ENCODE data around the gene ZNF853.
A peak's percentile ranks its signal among the peaks of the same experiment; 100 is the strongest.
"Not testable (repeated sequence)": the region's sequence is repeated elsewhere in the genome, so short reads cannot be mapped to it uniquely, and the experiment has no call there.

Gene ZNF853

DNA sequence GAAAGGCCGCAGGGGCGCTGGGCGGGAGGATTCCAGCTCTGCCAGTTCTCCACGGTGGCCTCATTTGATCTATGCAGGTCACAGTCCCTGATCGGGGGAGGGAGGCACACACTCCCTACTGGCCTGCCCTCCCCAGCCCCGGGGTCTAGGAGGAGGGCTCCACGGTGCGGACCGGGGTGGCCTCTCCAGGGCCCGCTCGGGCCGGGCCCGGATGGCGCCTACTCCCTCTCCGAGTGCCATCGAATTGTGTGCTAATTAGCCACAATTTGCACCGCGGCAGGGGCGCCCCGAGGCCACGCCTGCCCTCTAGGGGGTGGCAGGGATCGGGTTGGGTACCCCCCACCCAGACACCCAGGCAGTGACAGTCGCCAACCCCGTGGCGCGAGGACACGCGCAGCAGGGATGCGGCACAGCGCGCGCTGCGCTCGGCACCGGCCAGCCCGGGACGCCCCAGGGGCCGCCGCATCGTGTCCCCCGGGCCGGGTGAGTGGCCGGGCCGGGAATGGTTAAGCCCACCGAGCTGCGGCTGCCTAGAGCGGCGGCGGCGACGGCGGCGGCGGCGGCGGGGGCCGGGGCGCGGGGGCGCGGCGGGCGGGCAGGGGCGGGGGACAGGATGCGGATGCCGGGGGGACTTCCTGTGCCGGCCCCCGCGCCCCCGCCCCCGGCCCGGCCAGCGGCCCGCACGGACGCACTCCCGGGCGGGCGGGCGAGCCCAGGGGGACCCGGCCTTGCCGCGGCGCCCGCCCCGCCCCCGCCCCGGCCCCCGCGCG is at the start of gene ZNF853:
Gene ZNF853 (plus strand): TSS at position 658 of the 770 bp plus-strand sequence. CDS start 565 bp downstream, outside the sequence.
- DNase-seq = peak; percentile 38 to 44

- no peak for DNase-seq
Observed at GRCh38 chr7:6565655-6566054, 49.8 kb upstream of the ZNF853 start.

DNA sequence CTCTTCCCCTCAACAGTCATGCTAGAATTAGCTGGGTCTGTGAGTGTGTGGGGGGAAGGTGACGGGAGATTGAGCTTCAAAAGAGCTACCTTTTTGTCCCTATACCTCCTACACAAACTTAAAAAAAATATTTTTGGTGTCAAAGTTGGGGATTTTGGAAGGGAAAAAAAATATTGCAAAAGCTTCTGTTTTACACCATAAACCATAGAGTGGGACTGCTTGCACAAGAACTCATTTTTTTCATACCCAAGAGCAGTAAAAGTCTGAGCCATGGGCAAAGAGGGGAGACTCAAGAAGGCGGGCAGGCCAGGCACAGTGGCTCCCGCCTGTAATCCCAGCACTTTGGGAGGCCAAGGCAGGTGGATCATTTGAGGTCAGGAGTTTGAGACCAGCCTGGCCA is 47.5 kb upstream of the ZNF853 start:
- DNase-seq = no peak

DNA sequence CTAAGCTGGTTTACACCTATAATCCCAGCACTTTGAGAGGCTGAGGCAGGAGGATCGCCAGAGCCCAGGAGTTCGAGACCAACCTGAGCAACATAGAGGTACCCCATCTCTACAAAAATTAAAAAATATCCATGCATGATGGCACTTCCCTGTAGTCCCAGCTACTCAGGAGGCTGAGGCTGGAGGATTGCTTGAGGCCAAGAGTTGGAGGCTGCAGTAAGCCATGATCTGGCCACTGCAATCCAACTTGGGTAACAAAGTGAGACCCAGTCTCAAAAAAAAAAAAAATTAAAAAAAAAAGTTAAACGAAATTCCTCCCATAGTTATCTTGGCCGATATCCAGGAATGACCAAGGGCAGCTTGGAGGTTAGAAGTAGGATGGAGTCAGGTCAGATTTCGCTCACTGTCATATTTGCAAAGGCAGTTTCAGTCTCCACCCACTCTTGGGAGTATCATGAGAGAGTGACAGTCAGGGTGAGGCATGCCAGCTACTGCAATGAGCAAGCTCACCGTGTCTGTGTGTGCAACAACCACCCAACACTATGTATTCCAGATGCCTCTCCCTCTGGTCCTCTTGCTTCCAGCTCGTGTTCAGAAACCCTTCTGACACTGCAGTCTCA is 44.1 kb upstream of the ZNF853 start:
- DNase-seq = no peak

- DNase-seq = no peak
Observed at GRCh38 chr7:6575281-6576023, 40.0 kb upstream of the ZNF853 start.

GRCh38 chr7:6576024-6576866 is 39.2 kb upstream of the ZNF853 start:
- peak; percentile 37 to 49 for DNase-seq

- peak in 1 of 2 experiments; percentile 34 for DNase-seq
Observed at GRCh38 chr7:6576867-6577368, 38.5 kb upstream of the ZNF853 start.

GRCh38 chr7:6577369-6578113 is 37.9 kb upstream of the ZNF853 start, which contains the start of gene ZDHHC4:
Gene ZDHHC4, plus strand, starts transcription at chr7:6577454. Its CDS starts 3,108 bp downstream, at chr7:6580562.
- DNase-seq = peak; percentile 90 to 93

- no peak for DNase-seq
Observed at GRCh38 chr7:6578114-6579084, 37.0 kb upstream of the ZNF853 start.

- no peak for DNase-seq
Observed at GRCh38 chr7:6579446-6579845, 36.0 kb upstream of the ZNF853 start.

DNA sequence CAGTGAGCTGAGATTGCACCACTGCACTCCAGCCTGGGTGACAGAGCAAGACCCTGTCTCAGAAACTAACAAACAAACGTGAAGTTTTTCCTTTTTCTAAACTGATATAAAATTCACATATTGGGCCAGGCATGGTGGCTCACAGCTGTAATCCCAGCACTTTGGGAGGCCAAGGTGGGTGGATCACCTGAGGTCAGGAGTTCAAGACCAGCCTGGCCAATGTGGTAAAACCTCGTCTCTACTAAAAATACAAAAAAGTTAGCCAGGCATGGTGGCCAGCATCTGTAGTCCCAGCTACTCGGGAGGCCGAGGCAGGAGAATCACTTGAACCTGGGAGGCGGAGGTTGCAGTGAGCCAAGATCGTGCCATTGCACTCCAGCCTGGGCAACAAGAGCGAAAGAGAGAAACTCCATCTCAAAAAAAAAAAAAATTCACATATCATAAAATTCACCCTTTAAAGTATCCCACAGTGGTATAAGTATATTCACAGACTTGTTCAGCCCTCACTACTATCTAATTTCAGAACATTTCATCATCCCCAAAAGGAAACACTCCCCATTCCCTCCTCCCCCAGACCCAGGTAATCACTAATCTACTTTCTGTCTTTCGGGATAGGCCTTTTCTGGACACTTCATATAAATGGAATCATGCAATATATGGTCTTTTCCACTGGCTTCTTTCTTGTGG is 29.5 kb upstream of the ZNF853 start:
- not testable (repeated sequence) for DNase-seq

GRCh38 chr7:6588566-6588965 is 26.8 kb upstream of the ZNF853 start:
- DNase-seq = no peak

DNA sequence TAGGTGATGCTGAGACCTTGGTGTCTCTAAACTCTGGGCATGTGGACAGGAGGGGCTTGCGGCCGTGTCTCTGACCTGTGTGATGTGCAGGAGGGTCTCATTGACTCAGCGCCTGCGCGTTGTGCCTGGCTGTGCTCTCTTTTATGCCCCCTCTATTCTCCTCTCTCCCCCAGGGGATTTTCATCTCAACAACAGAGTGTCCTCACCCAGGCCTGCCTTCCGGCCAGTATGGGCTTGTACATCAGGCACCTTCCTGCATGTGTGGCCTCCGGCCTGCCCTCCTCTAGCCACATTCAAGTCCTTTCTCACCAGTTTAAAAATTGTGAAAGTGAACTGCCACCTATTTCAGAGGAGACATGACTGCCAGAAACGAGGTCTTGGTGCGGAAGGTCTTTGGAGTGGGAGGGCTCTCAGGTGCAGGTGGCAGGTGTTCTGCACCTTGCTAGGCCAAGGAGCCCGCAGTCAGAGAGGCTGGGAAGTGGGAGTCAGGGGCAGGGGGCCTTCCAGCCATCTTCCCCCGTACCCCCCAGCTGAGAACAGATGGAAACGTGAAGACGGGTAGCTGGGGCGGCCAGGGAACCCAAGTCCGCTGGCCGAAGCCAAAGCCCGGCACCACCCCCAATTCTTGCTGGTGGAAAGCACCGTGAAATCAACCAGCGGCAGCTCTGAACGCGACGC is 26.1 kb upstream of the ZNF853 start:
- no peak for DNase-seq

DNA sequence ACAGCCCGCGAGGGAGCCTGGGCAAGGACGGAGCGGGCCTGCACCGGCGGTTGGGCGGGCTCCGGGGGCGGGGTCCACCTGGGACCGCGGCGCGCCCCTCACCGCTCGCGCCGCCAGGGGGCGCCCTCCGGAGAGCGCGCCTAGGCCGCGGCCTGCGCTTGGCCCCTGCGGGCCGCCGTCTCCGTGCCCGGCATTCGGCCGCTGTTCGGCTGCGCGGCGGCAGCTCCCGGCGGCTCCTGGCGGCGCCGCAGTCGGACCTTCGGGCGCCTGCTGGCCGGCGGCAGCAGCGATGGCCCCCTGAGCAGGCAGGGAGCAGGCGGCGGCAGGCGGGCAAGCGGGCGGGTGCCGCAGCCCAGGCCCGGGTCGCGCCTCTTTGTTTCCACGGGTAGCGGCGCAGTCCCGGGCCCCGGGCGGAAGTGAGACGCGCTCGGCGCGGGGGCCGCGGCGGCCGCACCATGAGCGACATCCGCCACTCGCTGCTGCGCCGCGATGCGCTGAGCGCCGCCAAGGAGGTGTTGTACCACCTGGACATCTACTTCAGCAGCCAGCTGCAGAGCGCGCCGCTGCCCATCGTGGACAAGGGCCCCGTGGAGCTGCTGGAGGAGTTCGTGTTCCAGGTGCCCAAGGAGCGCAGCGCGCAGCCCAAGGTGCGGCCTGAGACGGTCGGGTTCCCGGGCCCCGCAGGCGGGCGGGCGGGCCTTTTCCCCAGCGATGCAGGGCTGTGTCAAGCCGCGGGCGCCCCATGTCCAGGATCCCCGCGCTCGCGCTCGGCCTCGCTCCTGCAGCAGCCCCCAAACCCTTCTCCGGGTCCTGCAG is 25.4 kb upstream of the ZNF853 start, which contains the start of gene INTS15:
Gene INTS15 (plus strand): TSS at position 193 of the 816 bp plus-strand sequence. CDS start 263 bp downstream, at position 456.
- peak; percentile 85 to 90 for DNase-seq

- DNase-seq = no peak
Observed at GRCh38 chr7:6590645-6591110, 24.7 kb upstream of the ZNF853 start.

DNA sequence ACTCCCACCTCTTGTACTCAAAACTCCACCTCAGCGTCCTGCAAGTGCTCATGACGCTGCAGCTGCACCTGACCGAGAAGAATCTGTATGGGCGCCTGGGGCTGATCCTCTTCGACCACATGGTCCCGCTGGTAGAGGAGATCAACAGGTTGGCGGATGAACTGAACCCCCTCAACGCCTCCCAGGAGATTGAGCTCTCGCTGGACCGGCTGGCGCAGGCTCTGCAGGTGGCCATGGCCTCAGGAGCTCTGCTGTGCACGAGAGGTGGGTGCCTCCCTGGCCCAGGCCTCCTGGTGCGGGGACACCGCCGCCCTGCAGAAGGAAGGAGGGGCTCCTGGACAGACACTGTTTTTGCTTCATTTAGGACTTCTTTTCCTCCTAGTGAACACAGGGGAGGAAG is 15.3 kb upstream of the ZNF853 start:
- no peak for DNase-seq

DNA sequence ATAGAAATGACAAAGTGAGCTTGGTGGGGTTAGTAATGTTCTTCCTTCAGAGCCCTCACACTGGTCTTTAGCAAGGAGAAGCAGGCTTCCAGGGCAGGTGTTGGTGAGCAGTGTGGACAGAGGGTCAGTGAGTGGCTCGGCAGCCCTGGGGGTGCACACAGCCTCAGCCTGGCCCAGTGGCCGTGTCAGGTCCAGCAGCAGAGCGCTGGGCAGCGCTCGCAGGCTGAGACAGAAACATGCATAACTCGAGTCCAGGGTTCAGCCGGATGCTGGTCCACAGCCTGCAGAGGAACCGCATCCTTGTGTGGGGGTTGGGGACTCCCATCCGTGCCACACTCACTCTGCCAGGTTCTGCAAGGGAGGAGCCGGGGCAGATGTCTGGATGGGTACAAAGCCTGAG is 11.0 kb upstream of the ZNF853 start:
- no peak for DNase-seq

All from activated T-cell treated with anti-CD3 and anti-CD28 coated beads, Interleukin-2, amount 50 U/mL, for 48 hours (primary cell).